ENCODE data around the gene FHL3.

DNA sequence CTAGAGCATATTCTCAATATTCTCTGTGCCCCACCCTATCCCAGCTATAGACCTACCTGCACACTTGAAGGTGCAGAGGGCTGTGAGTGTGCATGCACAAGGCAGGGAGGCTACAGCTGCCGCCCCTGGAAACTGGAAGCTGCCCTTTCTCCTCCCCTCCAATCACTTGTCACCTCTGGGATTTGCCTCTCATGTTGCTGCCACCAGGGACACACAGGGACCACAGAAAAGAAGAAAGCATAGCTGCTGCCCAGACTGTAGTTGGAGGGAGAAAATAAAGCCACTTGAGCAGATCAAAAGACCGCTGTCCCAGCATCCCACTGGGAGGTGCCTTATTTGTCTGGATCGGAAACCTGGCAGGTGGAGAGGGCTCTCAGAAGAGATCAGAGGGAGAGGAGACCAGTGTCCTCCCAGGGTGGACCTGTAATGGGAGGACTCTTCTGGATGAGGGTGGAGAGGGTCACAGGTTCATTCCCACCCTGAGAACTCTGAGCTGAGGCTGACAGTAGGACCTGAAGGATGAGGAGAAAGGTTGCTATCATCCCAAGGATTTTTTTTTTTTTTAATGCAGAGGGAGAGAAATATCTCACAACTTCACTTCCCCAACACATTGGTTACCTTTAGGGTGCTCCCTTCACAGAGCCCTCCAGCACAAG is 50.9 kb downstream of the FHL3 start:
- TF ChIP-seq EP300 (IDR thresholded peaks at IDR 0.05): no peak
- TF ChIP-seq, protein P1, sequence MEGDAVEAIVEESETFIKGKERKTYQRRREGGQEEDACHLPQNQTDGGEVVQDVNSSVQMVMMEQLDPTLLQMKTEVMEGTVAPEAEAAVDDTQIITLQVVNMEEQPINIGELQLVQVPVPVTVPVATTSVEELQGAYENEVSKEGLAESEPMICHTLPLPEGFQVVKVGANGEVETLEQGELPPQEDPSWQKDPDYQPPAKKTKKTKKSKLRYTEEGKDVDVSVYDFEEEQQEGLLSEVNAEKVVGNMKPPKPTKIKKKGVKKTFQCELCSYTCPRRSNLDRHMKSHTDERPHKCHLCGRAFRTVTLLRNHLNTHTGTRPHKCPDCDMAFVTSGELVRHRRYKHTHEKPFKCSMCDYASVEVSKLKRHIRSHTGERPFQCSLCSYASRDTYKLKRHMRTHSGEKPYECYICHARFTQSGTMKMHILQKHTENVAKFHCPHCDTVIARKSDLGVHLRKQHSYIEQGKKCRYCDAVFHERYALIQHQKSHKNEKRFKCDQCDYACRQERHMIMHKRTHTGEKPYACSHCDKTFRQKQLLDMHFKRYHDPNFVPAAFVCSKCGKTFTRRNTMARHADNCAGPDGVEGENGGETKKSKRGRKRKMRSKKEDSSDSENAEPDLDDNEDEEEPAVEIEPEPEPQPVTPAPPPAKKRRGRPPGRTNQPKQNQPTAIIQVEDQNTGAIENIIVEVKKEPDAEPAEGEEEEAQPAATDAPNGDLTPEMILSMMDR (IDR thresholded peaks at IDR 0.05): no peak

All from stomach (tissue), 4 donors.